Mucosa of gallbladder (tissue), 1 donor: ENCODE data around the gene AGPAT4. TPM values are rescaled to one million over a fixed set of nuclear protein-coding genes. Genes with fewer than 3 reads are reported as not detected.
"Not testable (repeated sequence)": the region's sequence is repeated elsewhere in the genome, so short reads cannot be mapped to it uniquely, and the experiment has no call there.

ENCODE experiments used
- DNase-seq: peaks from one replicate; pipeline ENCODE4 v3.0.0-alpha.2; 2020; ENCODE audit warnings: low spot score
- total RNA-seq: library from RNA; stranded (reverse); gene quantifications from one replicate; pipeline ENCODE4 v1.2.1, GENCODE V29; 2021
- donor health status: DM: no; HTN: no; CAD: no.

AGPAT4 gene
- total RNA-seq, 1 donor from 2014 or later: 15.4 TPM

- DNase-seq: no peak
Observed at GRCh38 chr6:161200610-161201370, 73.1 kb downstream of the AGPAT4 start.

- no peak for DNase-seq
Observed at GRCh38 chr6:161199850-161200249, 74.0 kb downstream of the AGPAT4 start.

GRCh38 chr6:161198783-161199460 is 74.9 kb downstream of the AGPAT4 start:
- DNase-seq: no peak

- no peak for DNase-seq
Observed at GRCh38 chr6:161198176-161198575, 75.7 kb downstream of the AGPAT4 start.

GRCh38 chr6:161195386-161195785 is 78.5 kb downstream of the AGPAT4 start:
- no peak for DNase-seq

- no peak for DNase-seq
Observed at GRCh38 chr6:161194374-161194773, 79.5 kb downstream of the AGPAT4 start.

- DNase-seq: no peak
Observed at GRCh38 chr6:161192636-161193411, 81.0 kb downstream of the AGPAT4 start.

GRCh38 chr6:161191671-161192070 is 82.2 kb downstream of the AGPAT4 start:
- DNase-seq: no peak

GRCh38 chr6:161191007-161191406 is 82.9 kb downstream of the AGPAT4 start:
- no peak for DNase-seq

- no peak for DNase-seq
Observed at GRCh38 chr6:161189891-161190290, 84.0 kb downstream of the AGPAT4 start.

- DNase-seq: no peak
Observed at GRCh38 chr6:161188547-161189465, 85.1 kb downstream of the AGPAT4 start.

- DNase-seq: peak; percentile 34
Observed at GRCh38 chr6:161186173-161186769, 87.6 kb downstream of the AGPAT4 start.

GRCh38 chr6:161181121-161181520 is 92.7 kb downstream of the AGPAT4 start:
- no peak for DNase-seq

GRCh38 chr6:161178155-161178554 is 95.7 kb downstream of the AGPAT4 start:
- DNase-seq: not testable (repeated sequence)

GRCh38 chr6:161176428-161176827 is 97.4 kb downstream of the AGPAT4 start:
- DNase-seq: not testable (repeated sequence)

- not testable (repeated sequence) for DNase-seq
Observed at GRCh38 chr6:161172769-161173168, 101.1 kb downstream of the AGPAT4 start.

- no peak for DNase-seq
Observed at GRCh38 chr6:161171207-161171606, 102.7 kb downstream of the AGPAT4 start.

GRCh38 chr6:161169696-161170095 is 104.2 kb downstream of the AGPAT4 start:
- peak; percentile 58 for DNase-seq

- DNase-seq: no peak
Observed at GRCh38 chr6:161169035-161169434, 104.8 kb downstream of the AGPAT4 start.

GRCh38 chr6:161168281-161168891 is 105.5 kb downstream of the AGPAT4 start:
- DNase-seq: peak; percentile 87
